Measurements from ENCODE around the gene RIMBP3C. TPM values are rescaled to one million over a fixed set of nuclear protein-coding genes. Genes with fewer than 3 reads are reported as not detected.

RIMBP3C gene
- total and polyA plus RNA-seq, 2 donors (not counting 1 experiment from before 2014, with no cell fraction given), result 0.22 to 0.89 TPM

GRCh38 chr22:21568347-21569075 lies 17.2 kb upstream of the RIMBP3C start:
- no peaks in the 10 kb centered on the region for H3K9me3 Mint-ChIP-seq (ENCODE audit: insufficient read depth)
- Histone ChIP-seq H3K9ac (ENCODE audit: low read length) (peak overlapping the region; percentile 98), H3K9me3 (ENCODE audit: control extremely low read depth in 1 of 3, control insufficient read depth in 2 of 3, insufficient read depth in 1 of 3, low read length in 2 of 3) (no peaks in the 10 kb centered on the region), H3K27me3 (replicated peaks in 1 of 4; ENCODE audit: control extremely low read depth in 1 of 4, control insufficient read depth in 3 of 4, insufficient read depth in 4 of 4, low read length in 3 of 4) (no peaks in the 10 kb centered on the region), H4K20me1 (ENCODE audit: control insufficient read depth, insufficient read depth, low read length, poor library complexity, severe bottlenecking) (peaks cover 55% of the 10 kb centered on the region), H3K79me2 (ENCODE audit: control insufficient read depth, insufficient read depth, low read length) (peaks cover 67% of the 10 kb centered on the region), H3K4me3 (ENCODE audit: control extremely low read depth in 1 of 5, extremely low read depth in 1 of 5, insufficient read depth in 1 of 5, low read depth in 2 of 5, low read length in 4 of 5) (peak overlapping the region; percentile 70 to 91 (median 76)), H3K27ac (ENCODE audit: low read length in 2 of 2) (peak overlapping the region; percentile 35 to 93), H2AFZ (ENCODE audit: insufficient read depth, low read depth, low read length, poor library complexity, severe bottlenecking) (peak overlapping the region; percentile 84), H3K36me3 (replicated peaks in 1 of 2; ENCODE audit: control extremely low read depth in 1 of 2, control insufficient read depth in 1 of 2, extremely low read depth in 1 of 2, insufficient read depth in 2 of 2, low read length in 1 of 2) (peaks cover 0 to 4% of the 10 kb centered on the region in 2 experiments), H3K4me2 (replicated peaks; ENCODE audit: low read depth, low read length, poor library complexity, severe bottlenecking) (peak overlapping the region; percentile 96), H3K4me1 (ENCODE audit: control insufficient read depth in 2 of 2, insufficient read depth in 2 of 2, low read length in 2 of 2) (peaks cover 27 to 40% of the 10 kb centered on the region in 2 donors)
- peaks cover 41% of the 10 kb centered on the region for H3K4me1 Mint-ChIP-seq
- no peak for ATAC-seq (ENCODE audit: low read depth)
- peak overlapping the region; percentile 84 for H3K27ac Mint-ChIP-seq
- intact Hi-C loops (cut with micrococcal nuclease), result no loop called here
- H3K4me3 Mint-ChIP-seq, result peak overlapping the region; percentile 90
- CTCF ChIA-PET, result interaction anchor here (0.8 to 1.5 kb wide), 2 partner anchors 61 kb away, joined by 3 to 4 read pairs; no protein-coding TSS in a partner anchor
- H3K27me3 Mint-ChIP-seq, result no peaks in the 10 kb centered on the region
- DNase-seq, result no peak
- POLR2A ChIA-PET, result interaction anchor here (0.7 kb wide), 1 partner anchor 42 kb away, joined by 10 read pairs; no protein-coding TSS in a partner anchor
- no peak for TF ChIP-seq CTCF (IDR thresholded peaks at IDR 0.05)
- TF ChIP-seq EZH2 (IDR thresholded peaks at IDR 0.05; ENCODE audit: borderline replicate concordance, insufficient read depth, low read depth, low read length, poor library complexity, severe bottlenecking), result no peak
- 0% methylated on average over 9 of the region's 26 CpGs for WGBS (ENCODE audit: insufficient coverage)

Data from B cell (primary cell).